HepG2 (cell line): ENCODE measurements around the gene DOC2A. TPM values are rescaled to one million over a fixed set of nuclear protein-coding genes. Genes with fewer than 3 reads are reported as not detected.

Experiments
- ATAC-seq: fragments of 200-7000 bp; cut with Tn5 transposase; 3 replicates; pipeline ENCODE4 v1.9.1; 2020; ENCODE audit warnings: mild to moderate bottlenecking, moderate library complexity
- BruUV-seq: library from RNA; stranded (reverse); fragments of 400-500 nt; replicated peaks from 2 replicates; lab custom pipeline; 2021; lab: Mats Ljungman, UMichigan
- CTCF ChIA-PET: fragments of 300-600 bp; formaldehyde crosslinking; extraction: SDS; loops from one replicate; lab custom pipeline; 2021; ENCODE audit warnings: low total read pairs, inconsistent platforms, low intra/inter-chr PET ratio; lab: Yijun Ruan, JAX
- POLR2A ChIA-PET: fragments of 350-600 bp; sonication (Branson Sonifier 250); formaldehyde crosslinking; loops from one replicate; lab custom pipeline; 2020; ENCODE audit warnings: antibody characterized with exemption, inconsistent platforms; lab: Yijun Ruan, JAX
- DNase-seq: peaks from one replicate; pipeline ENCODE4 v3.0.0-alpha.2; 2015; ENCODE audit warnings: low spot score
- FAIRE-seq: peaks from 3 replicates; lab custom pipeline; 2011; peaks lifted over from hg19 to GRCh38; lab: Jason Lieb, UNC
- H2AFZ ChIP-seq: one replicate; pipeline ENCODE4 v1.6.1; 2011; ENCODE audit warnings: low read length, inconsistent platforms
- H3K27ac ChIP-seq: fragments of 300-600 bp; 3 replicates; pipeline ENCODE4 v1.8.0; 2011; ENCODE audit warnings: mixed run types, mild to moderate bottlenecking, mixed read lengths, low read length, inconsistent platforms; ENCODE audit not compliant: insufficient read depth; ENCODE audit errors: extremely low read length
- H3K27me3 ChIP-seq, 2 experiments: fragments of 200-600 bp in 1 of 2; 2 replicates in 1 of 2; 3 replicates in 1 of 2; pipeline versions ENCODE4 v1.6.0 to v1.8.0; 2011; ENCODE audit warnings: low read length in 2 of 2, mild to moderate bottlenecking in 2 of 2, moderate library complexity in 2 of 2, inconsistent platforms in 1 of 2; ENCODE audit not compliant: insufficient read depth in 2 of 2, control insufficient read depth in 1 of 2
- H3K36me3 ChIP-seq, 2 experiments: fragments of 200-600 bp in 1 of 2; replicated peaks in 1 of 2; 2 replicates in 1 of 2; 3 replicates in 1 of 2; pipeline versions ENCODE4 v1.5.1 to v1.8.0; 2011; ENCODE audit warnings: low read length in 2 of 2, inconsistent platforms in 1 of 2; ENCODE audit not compliant: insufficient read depth in 2 of 2, control insufficient read depth in 1 of 2
- H3K4me1 ChIP-seq: 2 replicates; pipeline ENCODE4 v1.5.1; 2012; ENCODE audit warnings: low read length, inconsistent platforms; ENCODE audit not compliant: insufficient read depth
- H3K4me2 ChIP-seq: 2 replicates; pipeline ENCODE4 v1.6.0; 2011; ENCODE audit warnings: low read depth, low read length, inconsistent platforms
- H3K4me3 ChIP-seq, 3 experiments: fragments of 200-600 bp in 1 of 3; sonication (generic), shearing (Covaris generic) in 1 of 3; replicated peaks in 1 of 3; 2 replicates each; pipeline ENCODE4 v1.5.1; 2011 to 2016; ENCODE audit warnings: low read length in 3 of 3, inconsistent platforms in 2 of 3, low read depth in 2 of 3, mild to moderate bottlenecking in 2 of 3, control low read depth in 1 of 3, mixed read lengths in 1 of 3; ENCODE audit not compliant: insufficient read depth in 1 of 3
- H3K79me2 ChIP-seq: one replicate; pipeline ENCODE4 v1.6.1; 2011; ENCODE audit warnings: low read length, inconsistent platforms; ENCODE audit not compliant: insufficient read depth
- H3K9ac ChIP-seq: 2 replicates; pipeline ENCODE4 v1.6.0; 2011; ENCODE audit warnings: mild to moderate bottlenecking, low read depth, low read length, inconsistent platforms; ENCODE audit not compliant: insufficient read depth
- H3K9me3 ChIP-seq: 2 replicates; pipeline ENCODE4 v1.5.1; 2012; ENCODE audit warnings: mild to moderate bottlenecking, low read length
- H4K20me1 ChIP-seq: 2 replicates; pipeline ENCODE4 v1.6.0; 2011; ENCODE audit warnings: inconsistent platforms, mild to moderate bottlenecking, low read length, moderate library complexity; ENCODE audit not compliant: insufficient read depth
- AKNA ChIP-seq: sonication (generic); formaldehyde crosslinking; IDR thresholded peaks from 2 replicates; pipeline ENCODE4 v1.4.0; 2020; ENCODE audit warnings: missing genetic modification reagents, borderline replicate concordance
- E2F1 ChIP-seq: sonication (generic); formaldehyde crosslinking; IDR thresholded peaks from 2 replicates; pipeline ENCODE4 v1.5.0; 2020; ENCODE audit warnings: missing genetic modification reagents
- PAWR ChIP-seq: sonication (generic); formaldehyde crosslinking; IDR thresholded peaks from 2 replicates; pipeline ENCODE4 v1.4.0; 2020; ENCODE audit warnings: missing genetic modification reagents, mild to moderate bottlenecking, borderline replicate concordance
- PLRG1 ChIP-seq: fragments of 450-650 bp; conservative IDR thresholded peaks from 2 replicates; pipeline ENCODE4 v1.6.1; 2016
- PREB ChIP-seq: sonication (generic); formaldehyde crosslinking; IDR thresholded peaks from 2 replicates; pipeline ENCODE4 v1.4.0; 2020; ENCODE audit warnings: missing genetic modification reagents
- PRMT3 ChIP-seq: sonication (generic); formaldehyde crosslinking; IDR thresholded peaks from 2 replicates; pipeline ENCODE4 v1.8.1; 2022; ENCODE audit warnings: low read depth, mild to moderate bottlenecking, moderate library complexity, missing genetic modification reagents, borderline replicate concordance
- SRSF1 ChIP-seq: fragments of 200-400 bp; formaldehyde crosslinking; optimal IDR thresholded peaks from 2 replicates; pipeline ENCODE3; 2017; ENCODE audit warnings: mild to moderate bottlenecking, low read depth, low read length, moderate library complexity
- ZNF30 ChIP-seq: sonication (generic); formaldehyde crosslinking; IDR thresholded peaks from 2 replicates; pipeline ENCODE4 v1.5.0; 2020; ENCODE audit warnings: mild to moderate bottlenecking, missing genetic modification reagents
- ZNF556 ChIP-seq: sonication (generic); formaldehyde crosslinking; IDR thresholded peaks from 2 replicates; pipeline ENCODE4 v1.4.0; 2020; ENCODE audit warnings: mild to moderate bottlenecking, missing genetic modification reagents, borderline replicate concordance
- WGBS: methylation state at CpG from one replicate; pipeline ENCODE4 v1.1.6; 2017; ENCODE audit warnings: low lambda C conversion rate; 5-methylcytosine and 5-hydroxymethylcytosine counted together
- in situ Hi-C: cut with HindIII; loops from 2 replicates; pipeline ENCODE4 v1.10.0; 2017; ENCODE audit warnings: low pct_unique_long_range_greater_than_20kb; ENCODE audit not compliant: extremely low pct_ligation_motif_present
- intact Hi-C: fragments of 100-400 bp; cut with micrococcal nuclease; formaldehyde crosslinking; loops from one replicate; pipeline ENCODE4 v1.10.0; 2022; ENCODE audit not compliant: unreplicated experiment
- polyA plus RNA-seq, 8 experiments: library from polyadenylated mRNA; depleted of rRNA in 3 of 8; stranded (reverse) in 7 of 8; unstranded in 1 of 8; fragments of >200 nt; fragmentation: Illumina TruSeq in 4 of 8; extraction: Trizol in 4 of 8; gene quantifications; 2 replicates each; pipeline versions ENCODE4 v1.2.1 to v1.2.3, GENCODE V29; 2011 to 2016; ENCODE audit warnings: low read depth in 4 of 8, missing spikeins in 1 of 8, mixed read lengths in 1 of 8; ENCODE audit not compliant: insufficient read depth in 1 of 8
- total RNA-seq, 5 experiments: library from RNA; depleted of rRNA; stranded (reverse); fragments of >200 nt; fragmentation: Illumina TruSeq; extraction: Trizol; gene quantifications; 2 replicates each; pipeline ENCODE4 v1.2.3, GENCODE V29; 2016; ENCODE audit warnings: low read depth in 1 of 5
- TF ChIP-seq, protein P1 (sequence below): sonication (generic); formaldehyde crosslinking; IDR thresholded peaks from 2 replicates; pipeline ENCODE4 v1.4.0; 2020; ENCODE audit warnings: missing genetic modification reagents, borderline replicate concordance

DOC2A gene
- total and polyA plus RNA-seq, 2 of the 13 experiments (the other 11 are each of a cell fraction or from before 2014, with no cell fraction given), result 0.15 to 0.55 TPM

DNA sequence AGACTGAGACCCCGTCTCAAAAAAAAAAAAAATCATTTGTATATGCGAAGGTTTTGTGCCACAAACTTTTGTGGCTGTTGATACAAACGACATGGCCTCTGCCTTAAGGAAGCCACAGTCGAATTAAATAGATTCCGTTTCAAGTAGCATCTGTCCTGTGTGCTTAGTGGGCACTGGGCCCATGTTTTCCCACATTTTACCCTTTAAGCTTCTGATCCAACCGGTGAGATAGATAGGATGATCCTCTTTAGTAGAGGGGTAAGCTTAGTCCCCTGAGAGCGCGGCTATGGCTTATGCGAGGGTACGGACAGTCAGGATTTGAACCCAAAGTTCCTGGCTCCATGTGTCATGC lies 49.7 kb downstream of the DOC2A start:
- ATAC-seq (no peak), DNase-seq (no peak), FAIRE-seq (no peak)
- WGBS, result 59% methylated on average over 10 of the region's 10 CpGs
- H3K4me3 ChIP-seq, result peak overlapping the region; percentile 65 to 87 (median 80)
- ChIA-PET CTCF (no interaction called here), POLR2A (interaction anchor here (0.8 to 4.6 kb wide), 16 partner anchors 9 to 446 kb away, joined by 3 to 47 read pairs (median 4); partner anchors contain the start of genes CDIPT, HIRIP3, INO80E and KCTD13)
- H3K9me3 ChIP-seq, result no peaks in the 10 kb centered on the region
- peaks cover 56% of the 10 kb centered on the region for H3K4me1 ChIP-seq
- no peak overlapping the region for H2AFZ ChIP-seq
- peak overlapping the region; percentile 81 for H3K27ac ChIP-seq
- intact Hi-C loops, result loop anchor here (5.0 kb wide), 3 partner anchors 34 to 59 kb away; partner anchors contain the start of genes ASPHD1, HIRIP3, INO80E and KCTD13
- H3K36me3 ChIP-seq, result no peaks in the 10 kb centered on the region
- H4K20me1 ChIP-seq, result no peaks in the 10 kb centered on the region
- no TSS peak for BruUV-seq
- H3K4me2 ChIP-seq, result peak overlapping the region; percentile 97
- H3K9ac ChIP-seq, result peak overlapping the region; percentile 80
- in situ Hi-C loops, result loop anchor here (5.0 kb wide), 1 partner anchor 34 kb away; the partner anchor contains the start of gene KCTD13
- H3K27me3 ChIP-seq, result no peaks in the 10 kb centered on the region; a peak in 1 of 5 replicates
- no peaks in the 10 kb centered on the region for H3K79me2 ChIP-seq
- TF ChIP-seq PLRG1 (no peak), PRMT3 (CRISPR knock-in tag) (no peak), PREB (CRISPR knock-in tag) (no peak), AKNA (CRISPR knock-in tag) (no peak), E2F1 (0 out of 2 replicates have a peak, but pooled peaks have one; percentile 25), PAWR (0 out of 2 replicates have a peak, but pooled peaks have one; percentile 53), ZNF30 (CRISPR knock-in tag) (no peak; the same call in 1 of the 2 replicates), SRSF1 (no peak), ZNF556 (no peak)
- TF ChIP-seq, protein P1, sequence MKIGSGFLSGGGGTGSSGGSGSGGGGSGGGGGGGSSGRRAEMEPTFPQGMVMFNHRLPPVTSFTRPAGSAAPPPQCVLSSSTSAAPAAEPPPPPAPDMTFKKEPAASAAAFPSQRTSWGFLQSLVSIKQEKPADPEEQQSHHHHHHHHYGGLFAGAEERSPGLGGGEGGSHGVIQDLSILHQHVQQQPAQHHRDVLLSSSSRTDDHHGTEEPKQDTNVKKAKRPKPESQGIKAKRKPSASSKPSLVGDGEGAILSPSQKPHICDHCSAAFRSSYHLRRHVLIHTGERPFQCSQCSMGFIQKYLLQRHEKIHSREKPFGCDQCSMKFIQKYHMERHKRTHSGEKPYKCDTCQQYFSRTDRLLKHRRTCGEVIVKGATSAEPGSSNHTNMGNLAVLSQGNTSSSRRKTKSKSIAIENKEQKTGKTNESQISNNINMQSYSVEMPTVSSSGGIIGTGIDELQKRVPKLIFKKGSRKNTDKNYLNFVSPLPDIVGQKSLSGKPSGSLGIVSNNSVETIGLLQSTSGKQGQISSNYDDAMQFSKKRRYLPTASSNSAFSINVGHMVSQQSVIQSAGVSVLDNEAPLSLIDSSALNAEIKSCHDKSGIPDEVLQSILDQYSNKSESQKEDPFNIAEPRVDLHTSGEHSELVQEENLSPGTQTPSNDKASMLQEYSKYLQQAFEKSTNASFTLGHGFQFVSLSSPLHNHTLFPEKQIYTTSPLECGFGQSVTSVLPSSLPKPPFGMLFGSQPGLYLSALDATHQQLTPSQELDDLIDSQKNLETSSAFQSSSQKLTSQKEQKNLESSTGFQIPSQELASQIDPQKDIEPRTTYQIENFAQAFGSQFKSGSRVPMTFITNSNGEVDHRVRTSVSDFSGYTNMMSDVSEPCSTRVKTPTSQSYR (CRISPR knock-in tag), result no peak
